ENCODE data around the gene PYGO2.
"Not testable (repeated sequence)": the region's sequence is repeated elsewhere in the genome, so short reads cannot be mapped to it uniquely, and the experiment has no call there.

Gene PYGO2

GRCh38 chr1:154940213-154940560 is 21.4 kb downstream of the PYGO2 start:
- no peak for DNase-seq

DNA sequence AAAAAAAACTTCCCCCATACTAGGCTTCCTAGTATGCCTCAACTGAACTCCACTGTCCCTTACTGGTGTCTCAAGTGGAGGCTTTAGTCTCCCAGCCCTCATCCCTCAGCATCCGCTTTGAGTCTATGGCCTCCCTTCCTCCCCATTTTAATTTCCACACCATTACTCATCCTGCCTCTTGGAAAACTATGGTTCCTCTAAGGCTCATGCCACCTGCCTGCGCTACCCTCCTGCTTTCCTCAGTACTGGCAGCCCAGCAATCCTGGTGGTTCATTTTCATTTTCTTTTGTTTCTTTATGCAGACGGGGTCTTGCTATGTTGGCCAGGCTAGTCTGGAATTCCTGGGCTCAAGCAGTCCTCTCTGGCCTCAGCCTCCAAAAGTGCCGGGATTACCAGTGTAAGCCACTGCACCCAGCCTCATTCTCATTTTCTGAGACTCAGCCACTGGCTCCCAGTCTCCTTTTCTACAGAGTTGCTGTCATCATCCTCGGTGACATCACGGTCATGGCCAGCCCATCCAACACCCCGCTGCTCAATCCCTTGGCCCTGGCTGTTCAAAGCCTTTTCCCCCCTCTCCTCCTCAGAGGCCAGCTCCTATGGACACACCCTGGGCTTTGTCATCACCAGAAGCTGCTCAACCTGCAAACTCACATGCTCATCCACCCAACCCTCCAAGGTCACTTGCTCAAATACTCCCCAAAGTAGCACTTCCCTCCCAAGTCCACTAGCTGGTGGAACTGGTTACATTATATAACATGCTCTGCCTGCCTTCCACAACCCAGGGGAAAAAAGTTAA is 22.8 kb downstream of the PYGO2 start:
- no peak for DNase-seq

DNA sequence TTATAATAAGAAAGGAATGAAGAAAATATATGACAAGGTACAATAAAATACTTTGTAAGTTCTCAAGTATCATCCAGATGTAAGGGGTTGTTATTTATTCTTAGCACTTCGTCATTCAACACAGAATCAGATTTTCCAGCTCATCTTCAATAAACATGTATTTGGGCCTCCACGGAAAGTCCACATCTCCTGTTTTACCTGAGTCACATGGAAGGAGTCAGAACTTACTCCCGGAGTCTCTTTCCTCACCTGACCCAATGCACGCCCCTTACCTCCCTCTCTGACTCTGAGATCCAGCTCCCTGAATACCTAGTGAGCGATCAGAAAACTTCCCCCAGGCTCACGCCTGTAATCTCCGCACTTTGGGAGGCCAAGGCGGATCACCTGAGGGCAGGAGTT is 23.6 kb downstream of the PYGO2 start:
- DNase-seq, result no peak

DNA sequence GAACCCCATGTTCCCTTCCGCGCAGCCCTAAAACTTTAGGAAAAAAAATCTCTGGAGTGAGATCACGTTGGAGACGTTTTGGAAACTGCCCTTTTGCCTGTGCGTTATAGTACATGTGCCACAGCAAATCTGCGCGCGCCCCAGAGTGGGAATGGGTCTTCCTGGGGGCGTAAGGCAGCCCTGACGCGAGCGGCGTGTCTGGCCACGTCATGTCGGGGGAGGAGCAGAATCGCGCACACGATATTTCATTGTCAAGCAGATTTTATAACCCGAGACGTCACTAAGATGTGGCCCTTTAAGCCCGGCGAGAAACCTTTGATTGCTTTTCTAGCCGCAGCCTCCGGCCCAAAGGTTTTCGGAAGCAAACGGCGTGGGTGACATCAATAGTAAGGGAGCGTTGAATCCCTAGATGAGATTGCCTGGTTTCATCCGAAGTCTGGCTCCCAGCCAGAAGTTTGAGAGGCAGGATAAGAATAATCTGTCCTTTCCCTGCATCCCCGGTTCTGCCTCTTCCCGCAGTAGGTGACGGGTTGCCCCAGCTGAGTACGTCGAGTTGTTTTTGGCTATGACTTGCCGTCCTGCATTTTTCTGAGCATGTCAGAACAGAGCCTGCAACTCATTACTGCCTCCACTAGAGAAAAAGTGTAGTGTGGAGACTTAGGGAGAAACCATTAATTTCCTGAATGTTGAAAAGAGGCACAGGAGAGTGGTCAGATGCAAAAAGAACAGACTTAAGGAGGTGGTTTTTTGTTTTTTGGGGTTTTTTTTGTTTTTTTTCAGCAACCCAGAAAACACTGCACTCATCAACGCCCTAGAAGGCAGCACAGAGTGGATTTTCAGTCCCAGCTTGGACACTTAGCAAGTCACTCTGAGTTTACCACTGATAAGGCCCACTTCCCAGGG is 24.2 kb downstream of the PYGO2 start:
- peak; percentile 97 for DNase-seq

DNA sequence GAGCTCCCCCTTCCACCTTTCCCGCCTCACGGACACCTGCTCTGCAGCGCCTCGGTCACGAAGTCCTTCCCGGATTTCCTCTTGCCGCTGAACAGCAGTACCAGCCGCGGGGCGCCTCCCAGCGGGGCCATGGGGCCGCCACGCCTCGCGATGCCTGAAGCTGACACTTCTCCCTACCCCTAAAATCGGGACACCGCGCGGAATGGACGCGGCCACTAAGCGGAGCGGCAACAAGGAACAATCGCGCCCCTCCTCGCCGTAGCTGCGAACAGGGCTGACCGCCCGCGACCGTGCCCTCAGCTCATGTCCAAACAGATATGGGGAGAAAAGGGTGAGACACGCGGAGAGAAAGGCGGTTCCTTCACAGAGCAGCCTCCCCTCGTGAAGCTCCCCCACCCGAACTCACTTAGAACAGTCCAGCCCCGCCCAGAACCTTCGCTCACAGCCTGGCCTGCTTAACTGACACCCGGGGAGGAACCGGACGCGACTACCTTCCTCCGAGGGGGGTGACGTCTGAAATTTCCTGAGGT is 25.0 kb downstream of the PYGO2 start, which contains the start of gene PMVK:
TSS of gene PMVK (minus strand) at position 165 of the 530 bp plus-strand sequence. CDS start at position 131, 34 bp downstream.
- DNase-seq, result peak; percentile 97

- DNase-seq, result no peak
These were observed 25.6 kb downstream of the PYGO2 start for GRCh38 chr1:154935749-154936554.

DNA sequence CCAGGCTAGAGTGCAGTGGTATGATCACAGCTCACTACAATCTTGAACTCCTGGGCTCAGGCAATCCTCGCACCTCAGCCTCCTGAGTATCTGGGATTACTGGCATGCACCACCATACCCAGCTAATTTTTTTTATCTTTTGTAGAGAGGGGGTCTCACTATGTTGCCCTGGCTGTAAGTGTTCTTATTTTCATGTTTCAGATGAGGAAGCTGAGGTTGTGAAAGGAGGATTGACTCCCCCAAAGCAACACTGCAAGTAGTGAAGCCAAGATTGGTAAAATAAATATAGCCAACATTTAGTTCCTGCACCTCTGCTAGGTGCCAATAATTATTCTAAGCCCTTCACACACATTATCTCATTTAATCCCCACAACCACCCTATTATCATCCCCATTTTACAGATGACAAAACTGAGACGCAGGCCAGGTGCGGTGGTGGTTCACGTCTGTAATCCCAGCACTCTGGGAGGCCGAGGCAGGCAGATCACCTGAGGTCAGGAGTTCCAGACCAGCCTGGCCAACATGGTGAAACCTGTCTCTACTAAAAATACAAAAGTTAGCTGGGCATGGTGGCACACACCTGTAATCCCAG is 27.1 kb downstream of the PYGO2 start:
- DNase-seq, result no peak

DNA sequence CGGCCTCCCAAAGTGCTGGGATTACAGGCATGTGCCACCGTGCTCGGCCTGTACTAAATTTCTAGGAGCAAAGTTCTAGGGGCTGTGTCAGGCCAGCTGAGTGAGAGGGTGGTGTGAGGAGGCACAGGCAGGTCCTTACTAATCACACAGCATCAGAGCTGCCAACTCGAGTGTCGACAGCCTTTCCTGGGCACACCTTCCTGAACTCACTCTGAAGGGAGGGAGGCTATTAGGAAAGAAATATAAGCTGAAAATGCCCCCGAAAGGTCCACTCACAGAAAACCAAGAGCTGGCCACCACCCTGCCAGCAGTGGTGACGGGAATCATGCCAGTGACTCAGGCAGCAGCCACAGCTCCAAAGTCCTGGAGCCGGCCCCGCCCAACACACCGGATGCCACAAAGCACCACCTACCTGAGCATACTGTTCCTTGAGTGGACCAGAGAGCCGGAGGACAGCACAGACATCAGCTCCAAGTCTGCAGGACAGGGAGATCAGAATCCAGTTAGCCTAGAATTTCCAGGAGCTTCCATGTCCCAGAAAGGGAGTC is 29.6 kb downstream of the PYGO2 start:
- DNase-seq, result no peak

DNA sequence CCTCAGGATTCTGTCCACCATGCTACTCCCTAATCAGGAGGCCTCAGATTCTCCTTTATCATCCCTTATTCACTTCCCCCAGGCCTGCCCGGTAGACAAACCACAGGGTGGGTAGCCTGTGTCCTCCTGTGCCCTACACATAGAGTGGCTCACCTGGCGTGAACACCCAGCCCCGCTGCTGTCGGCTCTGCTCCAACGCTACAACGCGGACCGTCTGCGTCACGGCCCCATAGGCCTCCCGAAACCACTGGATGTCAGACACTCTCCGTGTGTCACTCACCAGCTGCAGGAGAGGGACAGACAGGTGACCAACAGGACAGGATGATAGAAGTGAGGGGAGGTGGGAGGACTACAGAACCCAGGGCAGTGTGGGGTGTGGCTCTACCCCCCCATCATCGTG is 35.4 kb downstream of the PYGO2 start:
- DNase-seq, result no peak

GRCh38 chr1:154925335-154926170 is 36.0 kb downstream of the PYGO2 start:
- no peak for DNase-seq

DNA sequence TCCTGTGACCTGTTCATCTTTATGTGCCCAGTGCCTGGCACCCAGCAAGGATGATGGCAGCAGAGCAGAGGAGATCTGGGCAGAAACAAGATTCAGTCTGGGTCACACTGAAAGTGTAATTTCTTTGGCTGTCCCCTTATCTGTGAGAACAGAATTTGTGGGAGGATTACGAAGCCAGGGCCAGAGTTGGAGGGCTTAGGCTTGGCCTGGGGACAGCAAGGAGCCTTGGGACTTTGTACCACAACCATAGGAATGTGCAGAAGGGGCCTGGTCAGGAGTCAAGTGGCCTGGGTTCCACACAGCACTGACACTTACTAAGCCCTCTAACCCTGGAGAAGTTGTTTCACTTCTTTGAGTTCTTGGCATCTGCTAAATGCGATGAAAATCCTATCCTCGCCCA is 37.9 kb downstream of the PYGO2 start:
- DNase-seq, result no peak

DNA sequence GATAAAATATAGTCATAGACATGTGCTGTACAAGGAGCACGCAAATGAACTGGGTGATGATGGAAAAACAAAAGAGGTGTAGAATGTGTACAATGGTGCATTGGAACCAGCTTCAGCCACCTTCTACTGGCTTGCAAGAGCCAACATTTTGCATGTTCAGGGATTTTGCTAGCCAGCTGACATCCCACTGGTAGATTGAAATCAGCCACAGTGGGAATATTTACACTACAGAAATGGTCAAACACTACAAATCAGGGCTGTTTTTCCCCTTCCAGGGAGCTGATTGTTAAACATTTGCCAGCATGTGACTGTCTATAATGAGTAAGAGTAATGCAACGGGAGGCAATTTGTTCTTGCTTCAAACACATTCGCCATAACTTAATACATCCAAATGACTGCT is 48.3 kb downstream of the PYGO2 start:
- no peak for DNase-seq

GRCh38 chr1:154912755-154913154 is 48.8 kb downstream of the PYGO2 start:
- DNase-seq, result no peak

DNA sequence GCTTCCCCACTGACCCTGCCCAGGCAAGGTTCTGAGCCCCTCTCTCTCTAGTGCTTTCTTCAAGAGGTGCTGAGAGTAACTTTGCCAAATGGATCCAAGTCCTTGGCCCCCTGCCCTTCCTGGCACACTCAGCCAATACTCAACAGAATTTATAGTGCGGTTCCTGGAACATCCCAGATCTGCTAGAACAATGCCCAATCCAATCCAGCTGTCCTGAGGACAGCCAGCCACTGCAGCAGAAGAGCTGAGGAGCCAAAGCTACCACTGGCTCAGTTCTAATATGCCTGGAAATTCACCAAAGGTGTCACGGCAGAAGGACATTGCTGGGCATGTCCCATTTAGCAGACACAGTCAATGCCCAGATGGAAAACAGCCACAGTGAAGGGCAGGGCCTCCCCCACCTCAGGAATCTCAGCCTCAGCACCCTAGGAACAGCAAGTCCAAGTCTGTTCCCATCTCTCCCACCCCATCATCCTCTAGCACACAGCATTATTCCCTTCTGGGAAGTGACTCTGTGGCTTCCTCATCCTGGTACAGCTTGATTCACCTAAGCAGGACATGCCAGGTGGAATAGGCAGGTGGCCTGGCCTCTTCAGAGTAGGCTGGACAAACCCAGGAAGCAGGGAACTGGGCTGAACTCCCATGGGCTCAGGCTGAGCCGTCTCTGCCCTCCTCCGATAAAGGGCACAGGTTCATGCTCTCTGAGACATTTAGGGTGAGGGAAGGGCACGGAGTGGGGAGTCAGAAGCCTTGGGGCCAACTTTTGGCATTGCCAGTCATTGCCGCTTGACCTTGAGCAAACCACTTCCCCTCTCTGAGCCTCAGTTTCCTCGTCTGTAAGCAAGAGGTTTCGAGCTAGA is 49.7 kb downstream of the PYGO2 start:
- DNase-seq, result no peak

GRCh38 chr1:154910851-154911250 is 50.7 kb downstream of the PYGO2 start:
- DNase-seq, result no peak

DNA sequence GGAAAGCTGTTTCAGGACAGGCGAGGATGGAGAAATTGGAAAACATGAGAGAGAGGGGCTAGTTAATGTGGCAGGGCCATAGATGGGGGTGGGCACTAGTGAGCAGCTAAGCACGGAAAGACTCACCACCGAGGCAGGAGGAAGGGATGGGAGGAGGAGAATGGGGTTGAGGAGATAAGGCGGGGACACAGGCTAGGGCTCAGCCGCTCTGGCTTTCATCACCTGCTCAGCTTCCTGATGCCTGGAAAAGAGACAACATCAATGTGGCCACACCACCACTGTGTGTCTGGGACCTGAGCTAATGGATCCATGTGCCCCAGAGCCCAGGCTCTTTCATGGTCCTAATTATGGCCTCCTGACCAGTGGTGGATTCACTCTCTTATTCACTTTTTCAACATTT is 52.6 kb downstream of the PYGO2 start:
- DNase-seq, result no peak

GRCh38 chr1:154908129-154908528 is 53.5 kb downstream of the PYGO2 start:
- not testable (repeated sequence) for DNase-seq
